Gastroesophageal sphincter (tissue), 3 donors: Measurements from ENCODE around the gene COL4A2.

ENCODE experiments used
- POLR2A ChIP-seq, 2 donors: fragments of 450-650 bp; IDR thresholded peaks; one replicate each; pipeline ENCODE4 v1.6.1; 2017; ENCODE audit warnings: antibody characterized with exemption in 2 of 2, mild to moderate bottlenecking in 2 of 2, moderate library complexity in 1 of 2
- POLR2AphosphoS5 ChIP-seq: sonication (generic); formaldehyde crosslinking; IDR thresholded peaks from one replicate; pipeline ENCODE4 v1.6.1; 2017; ENCODE audit warnings: antibody characterized with exemption
- TF ChIP-seq, protein P1 (sequence below), 4 experiments: fragments of 200-600 bp in 2 of 4; fragments of 450-650 bp in 2 of 4; sonication (generic) in 1 of 4; IDR thresholded peaks; one replicate each; pipeline ENCODE4 v1.5.1; 2017 to 2019; ENCODE audit warnings: antibody characterized with exemption in 4 of 4, mild to moderate bottlenecking in 2 of 4, moderate library complexity in 2 of 4

DNA sequence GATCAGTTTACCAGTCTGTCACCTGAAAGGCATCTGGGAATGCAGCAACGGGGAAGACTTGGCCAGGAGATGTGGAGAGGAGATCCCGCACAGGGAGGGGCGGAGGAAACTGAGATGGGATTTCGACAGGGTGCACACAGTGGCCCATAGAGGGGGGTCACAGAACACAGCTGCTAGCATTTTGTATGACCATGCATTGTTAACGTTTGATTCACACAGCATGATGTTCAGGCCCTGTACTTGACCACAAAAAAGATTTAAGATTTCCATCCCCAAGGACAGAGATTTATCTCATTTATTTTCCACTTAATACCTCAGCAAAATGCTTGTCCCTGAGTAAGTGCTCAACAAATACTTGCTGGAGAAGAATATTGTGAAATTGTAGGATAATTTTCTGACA is 191.2 kb downstream of the COL4A2 start:
- no peak for TF ChIP-seq POLR2A (IDR thresholded peaks at IDR 0.05)
- TF ChIP-seq, protein P1, sequence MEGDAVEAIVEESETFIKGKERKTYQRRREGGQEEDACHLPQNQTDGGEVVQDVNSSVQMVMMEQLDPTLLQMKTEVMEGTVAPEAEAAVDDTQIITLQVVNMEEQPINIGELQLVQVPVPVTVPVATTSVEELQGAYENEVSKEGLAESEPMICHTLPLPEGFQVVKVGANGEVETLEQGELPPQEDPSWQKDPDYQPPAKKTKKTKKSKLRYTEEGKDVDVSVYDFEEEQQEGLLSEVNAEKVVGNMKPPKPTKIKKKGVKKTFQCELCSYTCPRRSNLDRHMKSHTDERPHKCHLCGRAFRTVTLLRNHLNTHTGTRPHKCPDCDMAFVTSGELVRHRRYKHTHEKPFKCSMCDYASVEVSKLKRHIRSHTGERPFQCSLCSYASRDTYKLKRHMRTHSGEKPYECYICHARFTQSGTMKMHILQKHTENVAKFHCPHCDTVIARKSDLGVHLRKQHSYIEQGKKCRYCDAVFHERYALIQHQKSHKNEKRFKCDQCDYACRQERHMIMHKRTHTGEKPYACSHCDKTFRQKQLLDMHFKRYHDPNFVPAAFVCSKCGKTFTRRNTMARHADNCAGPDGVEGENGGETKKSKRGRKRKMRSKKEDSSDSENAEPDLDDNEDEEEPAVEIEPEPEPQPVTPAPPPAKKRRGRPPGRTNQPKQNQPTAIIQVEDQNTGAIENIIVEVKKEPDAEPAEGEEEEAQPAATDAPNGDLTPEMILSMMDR (IDR thresholded peaks at IDR 0.05), result no peak
- TF ChIP-seq POLR2AphosphoS5, result no peak
